H9 (cell line): Measurements from ENCODE around the gene EFNB1. TPM values are rescaled to one million over a fixed set of nuclear protein-coding genes. Genes with fewer than 3 reads are reported as not detected.

Source experiments
- DNase-seq: peaks from one replicate; pipeline ENCODE4 v3.0.0-alpha.2; 2017
- H2AFZ ChIP-seq: one replicate; pipeline ENCODE4 v1.6.1; 2013; ENCODE audit warnings: mild to moderate bottlenecking, low read length, control low read depth, moderate library complexity
- H2AK5ac ChIP-seq: 2 replicates; pipeline ENCODE4 v1.6.1; 2013; ENCODE audit warnings: low read length, control low read depth, mixed read lengths; ENCODE audit not compliant: insufficient read length
- H2BK120ac ChIP-seq: one replicate; pipeline ENCODE4 v1.6.1; 2013; ENCODE audit warnings: low read depth, mild to moderate bottlenecking, low read length, control low read depth, inconsistent platforms; ENCODE audit not compliant: poor library complexity, severe bottlenecking
- H2BK12ac ChIP-seq: 2 replicates; pipeline ENCODE4 v1.6.1; 2013; ENCODE audit warnings: low read length, control low read depth, mixed read lengths, low read depth; ENCODE audit not compliant: insufficient read length
- H2BK15ac ChIP-seq: 2 replicates; pipeline ENCODE4 v1.6.1; 2013; ENCODE audit warnings: low read depth, low read length, control low read depth
- H2BK20ac ChIP-seq: one replicate; pipeline ENCODE4 v1.6.1; 2013; ENCODE audit warnings: low read depth, mild to moderate bottlenecking, low read length, control low read depth, inconsistent platforms; ENCODE audit not compliant: poor library complexity, severe bottlenecking
- H2BK5ac ChIP-seq: 2 replicates; pipeline ENCODE4 v1.6.1; 2013; ENCODE audit warnings: low read length, control low read depth, mixed read lengths; ENCODE audit not compliant: insufficient read length
- H3K14ac ChIP-seq: 2 replicates; pipeline ENCODE4 v1.6.1; 2013; ENCODE audit warnings: low read length, control low read depth; ENCODE audit not compliant: insufficient read depth
- H3K18ac ChIP-seq: 2 replicates; pipeline ENCODE4 v1.6.1; 2013; ENCODE audit warnings: low read depth, mild to moderate bottlenecking, mixed read lengths, low read length, control low read depth; ENCODE audit not compliant: insufficient read length
- H3K23ac ChIP-seq: 2 replicates; pipeline ENCODE4 v1.6.1; 2013; ENCODE audit warnings: low read length, control low read depth, mixed read lengths, low read depth; ENCODE audit not compliant: insufficient read length
- H3K23me2 ChIP-seq: 2 replicates; pipeline ENCODE4 v1.6.1; 2013; ENCODE audit warnings: low read depth, mild to moderate bottlenecking, mixed read lengths, low read length, control low read depth; ENCODE audit not compliant: insufficient read length, poor library complexity, severe bottlenecking
- H3K27ac ChIP-seq: 2 replicates; pipeline ENCODE4 v1.5.1; 2013; ENCODE audit warnings: low read length, control low read depth, mixed read lengths, low read depth; ENCODE audit not compliant: insufficient read length
- H3K27me3 ChIP-seq: 2 replicates; pipeline ENCODE4 v1.6.1; 2013; ENCODE audit warnings: low read length, control low read depth, inconsistent platforms; ENCODE audit not compliant: insufficient read depth
- H3K4ac ChIP-seq: 2 replicates; pipeline ENCODE4 v1.6.1; 2013; ENCODE audit warnings: low read depth, mild to moderate bottlenecking, control low read depth, inconsistent platforms, low read length, moderate library complexity
- H3K4me1 ChIP-seq: 2 replicates; pipeline ENCODE4 v1.6.1; 2013; ENCODE audit warnings: low read length, control low read depth, inconsistent platforms; ENCODE audit not compliant: insufficient read depth
- H3K4me2 ChIP-seq: 2 replicates; pipeline ENCODE4 v1.6.1; 2013; ENCODE audit warnings: low read length, control low read depth, mixed read lengths; ENCODE audit not compliant: insufficient read length, insufficient read depth
- H3K56ac ChIP-seq: 2 replicates; pipeline ENCODE4 v1.6.1; 2013; ENCODE audit warnings: low read depth, mild to moderate bottlenecking, mixed read lengths, low read length, control low read depth; ENCODE audit not compliant: insufficient read length
- H3K79me1 ChIP-seq: 2 replicates; pipeline ENCODE4 v1.6.1; 2013; ENCODE audit warnings: low read depth, mild to moderate bottlenecking, moderate library complexity, low read length, control low read depth, inconsistent platforms; ENCODE audit not compliant: insufficient read depth, poor library complexity, severe bottlenecking
- H3K79me2 ChIP-seq: 2 replicates; pipeline ENCODE4 v1.6.1; 2013; ENCODE audit warnings: low read length, control low read depth, inconsistent platforms; ENCODE audit not compliant: insufficient read depth
- H3K9ac ChIP-seq: 2 replicates; pipeline ENCODE4 v1.6.1; 2013; ENCODE audit warnings: low read length, control low read depth, mixed read lengths; ENCODE audit not compliant: insufficient read length; ENCODE audit errors: extremely low read depth
- H3K9me3 ChIP-seq: one replicate; pipeline ENCODE4 v1.6.1; 2013; ENCODE audit warnings: low read depth, low read length, inconsistent platforms; ENCODE audit not compliant: control insufficient read depth
- H3T11ph ChIP-seq: one replicate; pipeline ENCODE4 v1.6.1; 2013; ENCODE audit warnings: mild to moderate bottlenecking, low read length, control low read depth, inconsistent platforms
- H4K20me1 ChIP-seq: one replicate; pipeline ENCODE4 v1.6.1; 2013; ENCODE audit not compliant: control insufficient read depth, insufficient read length, insufficient read depth
- H4K5ac ChIP-seq: 2 replicates; pipeline ENCODE4 v1.6.1; 2013; ENCODE audit warnings: low read depth, mild to moderate bottlenecking, mixed read lengths, low read length, control low read depth; ENCODE audit not compliant: insufficient read length
- H4K8ac ChIP-seq: replicated peaks from 2 replicates; pipeline ENCODE4 v1.6.1; 2013; ENCODE audit warnings: low read length, control low read depth, mixed read lengths, low read depth; ENCODE audit not compliant: insufficient read length
- H4K91ac ChIP-seq: 2 replicates; pipeline ENCODE4 v1.6.1; 2013; ENCODE audit warnings: low read depth, mild to moderate bottlenecking, moderate library complexity, mixed read lengths, low read length, control low read depth; ENCODE audit not compliant: insufficient read length
- H3K27ac Mint-ChIP-seq, 3 experiments: 2 replicates in 2 of 3; 3 replicates in 1 of 3; pipeline ENCODE4 v1.8.0; 2020 to 2021; ENCODE audit warnings: mixed read lengths in 3 of 3, mild to moderate bottlenecking in 1 of 3, moderate library complexity in 1 of 3
- H3K27me3 Mint-ChIP-seq: 2 replicates; pipeline ENCODE4 v1.8.0; 2021; ENCODE audit warnings: low read depth, mild to moderate bottlenecking, moderate library complexity, mixed read lengths
- H3K36me3 Mint-ChIP-seq, 3 experiments: 2 replicates in 2 of 3; 3 replicates in 1 of 3; pipeline ENCODE4 v1.8.0; 2020 to 2021; ENCODE audit warnings: low read depth in 3 of 3, mixed read lengths in 3 of 3; ENCODE audit not compliant: insufficient read depth in 1 of 3
- H3K4me1 Mint-ChIP-seq, 2 experiments: 2 replicates each; pipeline ENCODE4 v1.8.0; 2020; ENCODE audit warnings: mixed read lengths in 2 of 2
- H3K4me3 Mint-ChIP-seq, 2 experiments: 2 replicates in 1 of 2; 3 replicates in 1 of 2; pipeline ENCODE4 v1.8.0; 2020 to 2021; ENCODE audit warnings: mild to moderate bottlenecking in 2 of 2, mixed read lengths in 2 of 2, moderate library complexity in 1 of 2
- H3K9me3 Mint-ChIP-seq, 2 experiments: 2 replicates in 1 of 2; 3 replicates in 1 of 2; pipeline ENCODE4 v1.8.0; 2020; ENCODE audit warnings: mild to moderate bottlenecking in 2 of 2, mixed read lengths in 2 of 2, moderate library complexity in 1 of 2
- WGBS: extraction: QIAGEN DNeasy Blood & Tissue Kit; methylation state at CpG from one replicate; pipeline ENCODE4 v1.1.7; 2013; ENCODE audit warnings: missing lambda C conversion rate, low lambda C conversion rate, mixed read lengths; ENCODE audit not compliant: insufficient read length; ENCODE audit errors: extremely low coverage; 5-methylcytosine and 5-hydroxymethylcytosine counted together
- total RNA-seq: library from RNA; stranded (reverse); gene quantifications from 2 replicates; pipeline ENCODE4 v1.2.1, GENCODE V29; 2021
- TF ChIP-seq, protein P1 (sequence below): fragments of 200-600 bp; sonication (generic); conservative IDR thresholded peaks from 3 replicates; pipeline ENCODE4 v1.8.0; 2021; ENCODE audit warnings: antibody characterized with exemption, mild to moderate bottlenecking

Gene EFNB1
- total RNA-seq, 1 experiment from 2014 or later, result 3.1 TPM

DNA sequence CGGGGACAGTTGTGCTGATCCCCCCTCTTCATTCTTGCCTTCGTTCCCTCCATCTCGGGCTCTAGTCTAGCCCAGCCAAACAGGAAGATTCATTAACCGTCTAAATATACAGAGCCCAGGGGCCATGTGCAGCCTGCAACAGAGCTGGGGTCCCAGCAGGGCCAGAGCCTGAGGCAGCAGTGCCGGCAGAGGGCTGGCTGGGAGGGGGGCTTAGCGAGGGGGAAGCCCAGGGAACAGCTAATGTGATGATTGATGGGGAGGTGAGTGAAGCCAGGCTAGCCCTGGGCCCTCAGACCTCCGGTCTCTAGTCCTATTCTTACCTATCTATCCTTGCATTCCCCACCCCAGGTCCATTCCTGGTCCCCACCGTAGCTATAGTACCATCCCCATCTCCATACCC, 22.3 kb downstream of the EFNB1 start:
- TF ChIP-seq, protein P1, sequence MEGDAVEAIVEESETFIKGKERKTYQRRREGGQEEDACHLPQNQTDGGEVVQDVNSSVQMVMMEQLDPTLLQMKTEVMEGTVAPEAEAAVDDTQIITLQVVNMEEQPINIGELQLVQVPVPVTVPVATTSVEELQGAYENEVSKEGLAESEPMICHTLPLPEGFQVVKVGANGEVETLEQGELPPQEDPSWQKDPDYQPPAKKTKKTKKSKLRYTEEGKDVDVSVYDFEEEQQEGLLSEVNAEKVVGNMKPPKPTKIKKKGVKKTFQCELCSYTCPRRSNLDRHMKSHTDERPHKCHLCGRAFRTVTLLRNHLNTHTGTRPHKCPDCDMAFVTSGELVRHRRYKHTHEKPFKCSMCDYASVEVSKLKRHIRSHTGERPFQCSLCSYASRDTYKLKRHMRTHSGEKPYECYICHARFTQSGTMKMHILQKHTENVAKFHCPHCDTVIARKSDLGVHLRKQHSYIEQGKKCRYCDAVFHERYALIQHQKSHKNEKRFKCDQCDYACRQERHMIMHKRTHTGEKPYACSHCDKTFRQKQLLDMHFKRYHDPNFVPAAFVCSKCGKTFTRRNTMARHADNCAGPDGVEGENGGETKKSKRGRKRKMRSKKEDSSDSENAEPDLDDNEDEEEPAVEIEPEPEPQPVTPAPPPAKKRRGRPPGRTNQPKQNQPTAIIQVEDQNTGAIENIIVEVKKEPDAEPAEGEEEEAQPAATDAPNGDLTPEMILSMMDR, result no peak
- Histone ChIP-seq H2BK12ac (no peak overlapping the region), H3K4me2 (no peak overlapping the region), H3K27me3 (peaks cover 17% of the 10 kb centered on the region), H3K4ac (no peak overlapping the region), H3T11ph (no peak overlapping the region), H2AK5ac (no peak overlapping the region), H3K9ac (no peak overlapping the region), H4K91ac (no peak overlapping the region), H3K56ac (no peak overlapping the region), H3K14ac (no peak overlapping the region), H3K18ac (no peak overlapping the region), H2BK120ac (no peak overlapping the region), H3K9me3 (no peaks in the 10 kb centered on the region), H2BK5ac (no peak overlapping the region), H4K5ac (no peak overlapping the region), H3K23ac (no peak overlapping the region), H3K79me2 (no peaks in the 10 kb centered on the region), H2BK15ac (no peak overlapping the region), H2BK20ac (no peak overlapping the region), H4K8ac (no peak overlapping the region), H3K79me1 (no peaks in the 10 kb centered on the region), H3K27ac (no peak overlapping the region), H4K20me1 (no peaks in the 10 kb centered on the region), H3K4me1 (peaks cover 8% of the 10 kb centered on the region), H2AFZ (no peak overlapping the region), H3K23me2 (no peaks in the 10 kb centered on the region)
- H3K27ac Mint-ChIP-seq, result no peak overlapping the region
- H3K4me1 Mint-ChIP-seq, result peaks cover 46 to 59% of the 10 kb centered on the region in 2 experiments
- no peak for DNase-seq
- H3K27me3 Mint-ChIP-seq, result peaks cover 46% of the 10 kb centered on the region
- no CpG with 5 or more reads among the region's 8 CpGs for WGBS
- no peak overlapping the region for H3K4me3 Mint-ChIP-seq
- H3K36me3 Mint-ChIP-seq, result peaks cover 0 to 9% (median 4%) of the 10 kb centered on the region in 3 experiments; a peak in 4 of 7 replicates
- H3K9me3 Mint-ChIP-seq, result peaks cover 66 to 74% of the 10 kb centered on the region in 2 experiments
